Kidney (tissue), 14 donors: ENCODE data around the gene HLA-DMB. TPM values are rescaled to one million over a fixed set of nuclear protein-coding genes. Genes with fewer than 3 reads are reported as not detected.

ENCODE experiments used
- DNase-seq, 5 donors: peaks; one replicate each; pipeline ENCODE4 v3.0.0-alpha.2; 2013 to 2020
- FAIRE-seq: peaks from 2 replicates; lab custom pipeline; 2012; peaks lifted over from hg19 to GRCh38; lab: Jason Lieb, UNC
- H3K27ac ChIP-seq, 2 donors: one replicate each; pipeline ENCODE4 v1.7.0; 2013; ENCODE audit warnings: low read depth in 2 of 2, low read length in 2 of 2, inconsistent platforms in 1 of 2
- H3K27me3 ChIP-seq: one replicate; pipeline ENCODE4 v1.7.1; 2013; ENCODE audit warnings: low read length, inconsistent platforms; ENCODE audit not compliant: control insufficient read depth, insufficient read depth
- H3K36me3 ChIP-seq, 3 donors: one replicate each; pipeline versions ENCODE4 v1.7.0 to v1.7.1; 2013; ENCODE audit warnings: low read length in 3 of 3, control low read depth in 1 of 3, inconsistent platforms in 1 of 3; ENCODE audit not compliant: insufficient read depth in 3 of 3, control insufficient read depth in 2 of 3
- H3K4me1 ChIP-seq, 3 donors: one replicate each; pipeline versions ENCODE4 v1.7.0 to v1.7.1; 2013; ENCODE audit warnings: low read length in 3 of 3, inconsistent platforms in 1 of 3, low read depth in 1 of 3; ENCODE audit not compliant: control insufficient read depth in 2 of 3, insufficient read depth in 2 of 3
- H3K4me3 ChIP-seq, 3 donors: one replicate each; pipeline versions ENCODE4 v1.7.0 to v1.8.1; 2013; ENCODE audit warnings: low read length in 3 of 3, control low read depth in 1 of 3, inconsistent platforms in 1 of 3
- H3K9ac ChIP-seq, 3 donors: one replicate each; pipeline versions ENCODE4 v1.7.0 to v1.7.1; 2013; ENCODE audit warnings: low read length in 3 of 3, control low read depth in 1 of 3, inconsistent platforms in 1 of 3
- H3K9me3 ChIP-seq, 3 donors: one replicate each; pipeline versions ENCODE4 v1.7.0 to v1.7.1; 2013; ENCODE audit warnings: low read length in 3 of 3, control low read depth in 1 of 3, inconsistent platforms in 1 of 3; ENCODE audit not compliant: control insufficient read depth in 2 of 3, insufficient read depth in 1 of 3
- intact Hi-C: fragments of 100-400 bp; cut with DNase I; formaldehyde crosslinking; loops from one replicate; pipeline ENCODE4 v1.11.1; 2022
- polyA plus RNA-seq: library from polyadenylated mRNA; stranded (reverse); fragments of 350-450 nt; fragmentation: Illumina TruSeq; extraction: RNeasy Lipid Tissue Mini Kit (QIAGEN cat#74804); gene quantifications from one replicate; pipeline ENCODE4 v1.2.3, GENCODE V29; 2014; ENCODE audit warnings: low read depth, low replicate concordance; ENCODE audit not compliant: insufficient read depth
- total RNA-seq: library from RNA; stranded (reverse); fragmentation: NEBNext Ultra II Directional; extraction: Animal tissue kit (Norgen Biotek cat#: 25700); gene quantifications from one replicate; pipeline ENCODE4 v1.2.1, GENCODE V29; 2021
- TF ChIP-seq, protein P1 (sequence below): IDR thresholded peaks from 3 replicates; pipeline ENCODE4 v1.5.1; 2012; ENCODE audit warnings: mild to moderate bottlenecking, moderate library complexity, borderline replicate concordance; ENCODE audit not compliant: insufficient read depth; ENCODE audit errors: extremely low read depth
- donor health status: control.
- donor health status: control.
- donor health status: control.
- donor health status: control.
- donor health status: control.
- donor health status: DM: yes; HTN: yes; CAD: no.
- donor health status: Normal renal cell carcinoma (clear cell type).

Gene HLA-DMB
- total and polyA plus RNA-seq, 2 donors from 2014 or later: 45.5 to 78.0 TPM

DNA sequence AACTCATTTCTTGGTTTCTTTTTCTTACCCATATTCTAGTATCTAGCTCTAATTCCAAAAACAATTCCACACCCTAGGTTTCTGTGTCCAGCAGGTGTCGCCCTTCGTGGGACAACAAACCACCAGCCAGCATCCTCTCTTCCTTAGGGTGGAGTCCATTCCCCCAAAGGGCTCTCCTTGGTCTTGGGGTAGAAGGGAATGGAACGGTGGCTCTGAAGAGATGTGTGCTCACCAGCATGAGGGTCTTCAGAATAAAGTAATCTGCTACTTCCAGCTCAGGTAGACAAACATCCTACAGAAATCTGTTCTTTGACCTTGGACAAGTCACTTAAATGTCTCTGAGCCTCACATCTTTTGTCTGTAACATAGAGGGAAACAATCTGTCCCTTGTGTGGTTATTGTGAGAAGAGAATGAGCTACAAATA lies 7.2 kb downstream of the HLA-DMB start:
- FAIRE-seq: peak; percentile 8
- no peak overlapping the region for H3K9ac ChIP-seq

DNA sequence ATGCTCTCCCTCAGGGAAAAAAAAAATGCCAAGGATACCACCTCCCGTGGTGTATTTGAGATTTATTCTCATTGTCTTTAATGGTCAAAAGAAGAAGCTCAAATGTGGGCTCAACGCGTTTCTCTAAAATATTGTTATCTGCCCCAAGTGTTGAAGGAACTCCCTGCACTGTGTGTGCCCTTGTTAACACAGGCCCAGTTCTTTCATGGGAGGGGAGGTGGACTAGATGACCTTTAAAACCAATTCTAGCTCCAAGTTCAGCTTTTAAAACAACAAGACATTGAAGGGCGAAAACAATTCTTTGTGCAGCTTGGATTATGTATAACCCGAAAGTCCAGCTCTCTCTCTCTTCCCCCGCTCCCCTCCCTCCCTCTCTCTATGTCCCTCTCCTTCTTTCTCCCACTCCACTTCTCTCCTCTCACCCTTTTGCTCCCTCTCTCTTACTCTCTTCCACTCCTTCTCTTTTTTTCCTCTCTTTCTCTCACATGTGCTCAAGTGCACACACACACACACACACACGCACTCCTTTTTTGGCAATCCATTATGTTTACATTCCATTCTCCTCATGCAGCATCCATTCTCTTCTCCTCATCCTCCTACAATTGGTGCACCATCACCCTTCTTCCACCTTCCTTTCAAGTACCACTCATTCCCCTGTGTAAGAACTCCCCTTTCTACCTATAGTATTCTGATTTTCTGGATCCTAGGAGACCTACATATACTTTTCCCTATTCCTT lies 8.5 kb downstream of the HLA-DMB start:
- Histone ChIP-seq H3K9ac (no peak overlapping the region), H3K9me3 (no peaks in the 10 kb centered on the region), H3K27ac (no peak overlapping the region), H3K27me3 (no peaks in the 10 kb centered on the region), H3K36me3 (no peaks in the 10 kb centered on the region), H3K4me1 (no peaks in the 10 kb centered on the region), H3K4me3 (no peak overlapping the region)
- FAIRE-seq (no peak), DNase-seq (no peak)
- intact Hi-C loops: no loop called here
- TF ChIP-seq, protein P1, sequence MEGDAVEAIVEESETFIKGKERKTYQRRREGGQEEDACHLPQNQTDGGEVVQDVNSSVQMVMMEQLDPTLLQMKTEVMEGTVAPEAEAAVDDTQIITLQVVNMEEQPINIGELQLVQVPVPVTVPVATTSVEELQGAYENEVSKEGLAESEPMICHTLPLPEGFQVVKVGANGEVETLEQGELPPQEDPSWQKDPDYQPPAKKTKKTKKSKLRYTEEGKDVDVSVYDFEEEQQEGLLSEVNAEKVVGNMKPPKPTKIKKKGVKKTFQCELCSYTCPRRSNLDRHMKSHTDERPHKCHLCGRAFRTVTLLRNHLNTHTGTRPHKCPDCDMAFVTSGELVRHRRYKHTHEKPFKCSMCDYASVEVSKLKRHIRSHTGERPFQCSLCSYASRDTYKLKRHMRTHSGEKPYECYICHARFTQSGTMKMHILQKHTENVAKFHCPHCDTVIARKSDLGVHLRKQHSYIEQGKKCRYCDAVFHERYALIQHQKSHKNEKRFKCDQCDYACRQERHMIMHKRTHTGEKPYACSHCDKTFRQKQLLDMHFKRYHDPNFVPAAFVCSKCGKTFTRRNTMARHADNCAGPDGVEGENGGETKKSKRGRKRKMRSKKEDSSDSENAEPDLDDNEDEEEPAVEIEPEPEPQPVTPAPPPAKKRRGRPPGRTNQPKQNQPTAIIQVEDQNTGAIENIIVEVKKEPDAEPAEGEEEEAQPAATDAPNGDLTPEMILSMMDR: no peak

More for the DNA sequence above, 7.2 kb downstream of the HLA-DMB start:
- TF ChIP-seq, protein P1: peak; percentile 85
- peak; percentile 66 to 85 (median 78) for DNase-seq
- Histone ChIP-seq H3K36me3 (no peaks in the 10 kb centered on the region), H3K27ac (no peak overlapping the region), H3K4me1 (no peaks in the 10 kb centered on the region), H3K9me3 (no peaks in the 10 kb centered on the region), H3K4me3 (no peak overlapping the region), H3K27me3 (no peaks in the 10 kb centered on the region)
- intact Hi-C loops: no loop called here

DNA sequence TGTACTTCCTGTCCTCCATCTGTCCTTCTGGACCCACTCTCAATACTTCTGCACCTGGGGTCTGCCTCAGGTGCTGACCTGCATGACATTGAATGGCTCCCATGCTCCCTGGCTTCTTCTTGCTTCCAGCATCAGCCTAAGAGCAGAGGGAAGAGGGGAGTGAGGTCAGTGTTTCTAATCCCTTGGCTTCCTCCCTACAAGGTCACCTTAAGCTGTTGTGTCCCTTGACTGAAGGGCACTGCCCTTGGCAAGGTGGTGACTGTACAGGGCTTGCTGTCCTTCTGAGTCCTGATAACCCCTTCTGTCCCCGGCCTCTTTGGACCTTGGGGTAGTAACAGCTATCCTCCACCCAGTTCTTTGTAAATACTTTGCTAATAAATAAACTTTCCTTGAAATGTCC lies 9.6 kb downstream of the HLA-DMB start:
- H3K27ac ChIP-seq: no peak overlapping the region
- intact Hi-C loops: no loop called here

More for the DNA sequence above, 9.6 kb downstream of the HLA-DMB start:
- no peaks in the 10 kb centered on the region for H3K27me3 ChIP-seq
- TF ChIP-seq, protein P1: no peak
- no peaks in the 10 kb centered on the region for H3K36me3 ChIP-seq
- H3K4me3 ChIP-seq: no peak overlapping the region
- FAIRE-seq (no peak), DNase-seq (no peak)
- H3K9ac ChIP-seq: no peak overlapping the region
- H3K9me3 ChIP-seq: no peaks in the 10 kb centered on the region
- H3K4me1 ChIP-seq: no peaks in the 10 kb centered on the region
